Keratinocyte (primary cell): ENCODE data around the gene EXOC4. TPM values are rescaled to one million over a fixed set of nuclear protein-coding genes. Genes with fewer than 3 reads are reported as not detected.

ENCODE experiments used
- DNase-seq: peaks from one replicate; pipeline ENCODE4 v3.0.0-alpha.2; 2011; ENCODE audit warnings: low read depth, missing footprints, low spot score
- FAIRE-seq: peaks from 2 replicates; lab custom pipeline; 2011; peaks lifted over from hg19 to GRCh38; lab: Jason Lieb, UNC
- H2AFZ ChIP-seq: 2 replicates; pipeline ENCODE4 v1.6.0; 2012; ENCODE audit warnings: low read length, control low read depth, inconsistent platforms; ENCODE audit not compliant: control insufficient read depth
- H3K27ac ChIP-seq: 2 replicates; pipeline ENCODE4 v1.5.1; 2011; ENCODE audit warnings: low read length; ENCODE audit not compliant: control insufficient read depth, insufficient read depth
- H3K27me3 ChIP-seq: 3 replicates; pipeline ENCODE4 v1.6.0; 2011; ENCODE audit warnings: low read length; ENCODE audit not compliant: control insufficient read depth, insufficient read depth; ENCODE audit errors: extremely low read depth
- H3K36me3 ChIP-seq, 2 experiments: 2 replicates in 1 of 2; 3 replicates in 1 of 2; pipeline ENCODE4 v1.5.1; 2011; ENCODE audit warnings: low read length in 2 of 2, mild to moderate bottlenecking in 1 of 2; ENCODE audit not compliant: control insufficient read depth in 2 of 2, insufficient read depth in 2 of 2; ENCODE audit errors: extremely low read depth in 1 of 2
- H3K4me1 ChIP-seq: 3 replicates; pipeline ENCODE4 v1.5.1; 2011; ENCODE audit warnings: low read length; ENCODE audit not compliant: control insufficient read depth, insufficient read depth; ENCODE audit errors: extremely low read depth
- H3K4me2 ChIP-seq: 3 replicates; pipeline ENCODE4 v1.6.0; 2011; ENCODE audit warnings: low read depth, low read length; ENCODE audit not compliant: control insufficient read depth, insufficient read depth; ENCODE audit errors: extremely low read depth
- H3K4me3 ChIP-seq, 3 experiments: fragments of 200-600 bp in 1 of 3; sonication (generic) in 1 of 3; 2 replicates in 2 of 3; 3 replicates in 1 of 3; pipeline ENCODE4 v1.5.1; 2011 to 2016; ENCODE audit warnings: low read length in 3 of 3, mild to moderate bottlenecking in 3 of 3, control low read depth in 2 of 3, inconsistent platforms in 1 of 3, low read depth in 1 of 3, mixed read lengths in 1 of 3, mixed run types in 1 of 3, moderate library complexity in 1 of 3; ENCODE audit not compliant: control insufficient read depth in 2 of 3, insufficient read depth in 2 of 3; ENCODE audit errors: extremely low read depth in 1 of 3
- H3K79me2 ChIP-seq: 2 replicates; pipeline ENCODE4 v1.6.0; 2012; ENCODE audit warnings: low read length; ENCODE audit not compliant: control insufficient read depth, insufficient read depth
- H3K9ac ChIP-seq: 3 replicates; pipeline ENCODE4 v1.6.0; 2011; ENCODE audit warnings: low read length; ENCODE audit not compliant: control insufficient read depth, insufficient read depth; ENCODE audit errors: extremely low read depth
- H3K9me1 ChIP-seq: 3 replicates; pipeline ENCODE4 v1.6.0; 2011; ENCODE audit warnings: low read length; ENCODE audit not compliant: control insufficient read depth, insufficient read depth; ENCODE audit errors: extremely low read depth
- H3K9me3 ChIP-seq: 2 replicates; pipeline ENCODE4 v1.5.1; 2012; ENCODE audit warnings: low read depth, low read length; ENCODE audit not compliant: control insufficient read depth
- H4K20me1 ChIP-seq: 3 replicates; pipeline ENCODE4 v1.6.0; 2011; ENCODE audit warnings: low read length; ENCODE audit not compliant: control insufficient read depth, insufficient read depth; ENCODE audit errors: extremely low read depth
- CTCF ChIP-seq, 3 experiments: IDR thresholded peaks in 1 of 3; conservative IDR thresholded peaks in 1 of 3; optimal IDR thresholded peaks in 1 of 3; 2 replicates in 2 of 3; 3 replicates in 1 of 3; pipeline versions ENCODE3 to v1.5.1; 2011; ENCODE audit warnings: low read length in 3 of 3, mild to moderate bottlenecking in 3 of 3, moderate library complexity in 2 of 3, control low read depth in 1 of 3, inconsistent platforms in 1 of 3; ENCODE audit not compliant: insufficient read depth in 2 of 3; ENCODE audit errors: extremely low read depth in 1 of 3
- EZH2 ChIP-seq: IDR thresholded peaks from one replicate; pipeline ENCODE4 v1.6.1; 2012; ENCODE audit warnings: inconsistent platforms, mild to moderate bottlenecking, low read length, moderate library complexity
- dilution Hi-C: fragments of 300-500 bp; cut with MboI; formaldehyde crosslinking; loops from one replicate; pipeline ENCODE4 v1.7.0; 2020; ENCODE audit warnings: low sequenced_read_pairs; ENCODE audit not compliant: extremely low pct_ligation_motif_present
- polyA plus RNA-seq, 5 experiments: library from polyadenylated mRNA; depleted of rRNA in 3 of 5; stranded (reverse) in 3 of 5; stranded (forward) in 1 of 5; unstranded in 1 of 5; fragments of >200 nt; gene quantifications; 1 replicate in 1 of 5; 2 replicates in 3 of 5; 3 replicates in 1 of 5; pipeline versions ENCODE4 v1.2.1 to v1.2.3, GENCODE V29; 2011 to 2012; ENCODE audit warnings: missing spikeins in 2 of 5, low read depth in 1 of 5, low replicate concordance in 1 of 5

The EXOC4 gene
- polyA plus RNA-seq, 1 donor (not counting 4 experiments of a cell fraction or from before 2014, with no cell fraction given): 52.6 TPM

DNA sequence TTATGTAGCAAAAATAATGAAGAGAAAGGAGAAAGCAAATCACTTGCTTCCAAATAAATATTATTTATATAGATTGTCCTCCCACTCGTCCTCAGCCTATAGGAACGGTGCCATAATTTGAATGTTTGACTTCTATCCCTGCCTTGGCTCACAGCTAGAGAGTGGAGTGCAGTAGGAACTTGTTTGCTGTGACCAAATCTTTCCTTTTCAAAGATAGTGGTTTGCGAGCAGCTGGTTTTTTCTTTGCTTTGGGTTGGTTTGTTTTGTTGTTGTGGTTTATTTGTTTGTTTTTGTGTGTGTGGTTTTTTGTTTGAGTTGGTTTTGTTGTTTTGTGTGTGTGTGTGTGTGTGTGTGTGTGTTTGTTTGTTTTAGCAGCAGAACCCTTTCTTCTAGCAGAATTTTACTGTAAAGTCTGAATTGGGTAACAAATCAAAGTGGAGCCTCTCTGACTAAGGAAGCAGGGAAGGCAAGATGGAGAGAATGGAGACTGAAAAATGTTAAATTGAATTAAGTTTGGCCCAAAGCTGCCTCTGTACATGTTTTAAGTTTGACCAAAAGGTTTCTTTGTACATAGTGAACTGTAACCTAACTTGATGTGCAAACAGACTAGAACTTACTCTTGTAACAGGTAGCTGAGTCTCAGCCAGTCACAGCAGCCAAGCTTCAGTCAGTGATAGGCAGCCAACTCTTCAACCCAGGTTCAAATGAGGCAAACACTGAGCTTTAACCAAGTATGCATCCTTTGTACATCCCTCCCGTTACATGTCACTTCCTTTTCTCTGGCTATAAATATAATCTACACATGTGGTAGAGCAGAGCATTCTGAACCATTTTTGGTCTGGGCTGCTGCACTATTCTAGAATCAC is 724.8 kb downstream of the EXOC4 start:
- FAIRE-seq (no peak), DNase-seq (no peak)
- dilution Hi-C loops: no loop called here

DNA sequence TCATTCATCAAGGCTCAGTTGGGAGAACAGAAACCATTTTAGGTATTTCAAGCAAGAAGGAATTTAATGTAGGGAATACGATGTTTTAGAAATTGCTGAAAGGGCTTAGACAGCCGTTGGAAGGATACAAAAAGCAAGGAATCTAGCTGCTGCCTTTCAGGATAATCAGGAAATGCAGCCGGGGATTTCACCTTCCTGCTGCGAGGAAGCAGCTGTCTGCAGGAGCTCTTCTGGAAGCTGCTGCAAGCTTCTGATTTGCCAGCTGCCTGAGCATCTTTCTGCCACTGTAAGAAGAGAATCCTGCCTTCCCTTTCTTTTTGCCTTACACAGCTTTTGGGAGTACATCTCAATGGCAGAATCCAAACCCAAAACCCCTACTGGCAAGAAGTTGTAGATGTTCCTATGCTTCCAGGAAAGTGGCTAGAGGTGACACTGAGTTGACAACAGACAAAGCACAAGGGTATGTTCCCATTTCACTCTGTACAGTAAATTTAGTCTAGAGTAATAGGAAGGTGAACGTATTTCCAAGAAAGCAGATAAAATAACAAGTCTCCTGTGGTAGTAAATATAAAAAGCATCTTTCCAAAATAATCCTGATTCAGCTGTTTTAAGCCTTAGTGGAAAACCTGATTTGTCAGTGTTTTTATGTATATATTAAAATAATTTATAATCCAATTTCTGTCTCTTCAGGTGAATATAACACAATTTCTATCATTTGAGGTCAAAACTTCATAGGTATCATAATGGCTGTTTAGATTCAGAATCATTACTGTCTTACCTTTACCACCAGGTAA is 725.8 kb downstream of the EXOC4 start:
- H2AFZ ChIP-seq: no peak overlapping the region
- FAIRE-seq: no peak
- H3K4me3 ChIP-seq: no peak overlapping the region
- H3K27me3 ChIP-seq: no peaks in the 10 kb centered on the region
- no peak overlapping the region for H3K4me2 ChIP-seq
- no peaks in the 10 kb centered on the region for H4K20me1 ChIP-seq
- dilution Hi-C loops: no loop called here
- H3K9me1 ChIP-seq: no peaks in the 10 kb centered on the region
- no peak for TF ChIP-seq CTCF (optimal IDR thresholded peaks at IDR 0.05 in 1 of 3, IDR thresholded peaks at IDR 0.05 in 1 of 3, conservative IDR thresholded peaks at IDR 0.05 in 1 of 3; ENCODE audit: extremely low read depth in 1 of 3, insufficient read depth in 2 of 3, low read length in 3 of 3)
- TF ChIP-seq EZH2: no peak
- DNase-seq: no peak
- H3K36me3 ChIP-seq: no peaks in the 10 kb centered on the region
- H3K9me3 ChIP-seq: no peaks in the 10 kb centered on the region
- peaks cover 5% of the 10 kb centered on the region for H3K4me1 ChIP-seq
- H3K79me2 ChIP-seq: no peaks in the 10 kb centered on the region
- H3K27ac ChIP-seq: no peak overlapping the region
- no peak overlapping the region for H3K9ac ChIP-seq

More for the DNA sequence above, 724.8 kb downstream of the EXOC4 start:
- Histone ChIP-seq H3K4me1 (no peaks in the 10 kb centered on the region), H3K27me3 (no peaks in the 10 kb centered on the region), H3K9me3 (no peaks in the 10 kb centered on the region), H3K9ac (no peak overlapping the region), H3K79me2 (no peaks in the 10 kb centered on the region), H2AFZ (no peak overlapping the region), H3K4me2 (no peak overlapping the region), H3K9me1 (no peaks in the 10 kb centered on the region), H3K4me3 (no peak overlapping the region), H4K20me1 (no peaks in the 10 kb centered on the region), H3K36me3 (no peaks in the 10 kb centered on the region), H3K27ac (no peak overlapping the region)
- TF ChIP-seq CTCF (optimal IDR thresholded peaks at IDR 0.05 in 1 of 3, IDR thresholded peaks at IDR 0.05 in 1 of 3, conservative IDR thresholded peaks at IDR 0.05 in 1 of 3; ENCODE audit: extremely low read depth in 1 of 3, insufficient read depth in 2 of 3, low read length in 3 of 3) (no peak), EZH2 (no peak)
